DND-41 (cell line): ENCODE results near the gene SLC2A2.

Source experiments
- ATAC-seq: fragments of 200-7000 bp; cut with Tn5 transposase; 3 replicates; pipeline ENCODE4 v1.9.1; 2021; ENCODE audit warnings: low read depth; ENCODE audit not compliant: insufficient read depth
- DNase-seq: peaks from one replicate; pipeline ENCODE4 v3.0.0-alpha.2; 2020
- H2AFZ ChIP-seq: 2 replicates; pipeline ENCODE4 v1.6.0; 2012; ENCODE audit warnings: low read depth, low read length
- H3K27ac ChIP-seq: 2 replicates; pipeline ENCODE4 v1.5.1; 2012; ENCODE audit warnings: low read length, inconsistent platforms
- H3K27me3 ChIP-seq: fragments of 200-600 bp; sonication (generic); 2 replicates; pipeline ENCODE4 v1.6.0; 2012; ENCODE audit warnings: low read length, mild to moderate bottlenecking, inconsistent platforms; ENCODE audit not compliant: insufficient read depth, poor library complexity
- H3K36me3 ChIP-seq: 2 replicates; pipeline ENCODE4 v1.5.1; 2012; ENCODE audit warnings: low read length, inconsistent platforms; ENCODE audit not compliant: insufficient read depth
- H3K4me1 ChIP-seq: 2 replicates; pipeline ENCODE4 v1.5.1; 2012; ENCODE audit warnings: mild to moderate bottlenecking, low read length; ENCODE audit not compliant: insufficient read depth
- H3K4me2 ChIP-seq: 2 replicates; pipeline ENCODE4 v1.6.0; 2012; ENCODE audit warnings: mild to moderate bottlenecking, moderate library complexity, low read length, inconsistent platforms; ENCODE audit not compliant: insufficient read depth
- H3K4me3 ChIP-seq, 2 experiments: fragments of 200-600 bp in 1 of 2; shearing (Covaris generic) in 1 of 2; 2 replicates each; pipeline ENCODE4 v1.5.1; 2012 to 2016; ENCODE audit warnings: inconsistent platforms in 2 of 2, low read length in 2 of 2, mild to moderate bottlenecking in 2 of 2, low read depth in 1 of 2, moderate library complexity in 1 of 2
- H3K79me2 ChIP-seq: 2 replicates; pipeline ENCODE4 v1.6.0; 2012; ENCODE audit warnings: low read length, inconsistent platforms; ENCODE audit not compliant: insufficient read depth
- H3K9ac ChIP-seq: 2 replicates; pipeline ENCODE4 v1.6.0; 2012; ENCODE audit warnings: low read depth, mild to moderate bottlenecking, inconsistent platforms, low read length, moderate library complexity
- H3K9me3 ChIP-seq: 2 replicates; pipeline ENCODE4 v1.5.1; 2012; ENCODE audit warnings: low read length, moderate library complexity, mild to moderate bottlenecking, inconsistent platforms; ENCODE audit not compliant: insufficient read depth, severe bottlenecking
- H4K20me1 ChIP-seq: 2 replicates; pipeline ENCODE4 v1.6.0; 2012; ENCODE audit warnings: low read length; ENCODE audit not compliant: insufficient read depth
- CTCF ChIP-seq: IDR thresholded peaks from 2 replicates; pipeline ENCODE4 v1.5.1; 2012; ENCODE audit warnings: borderline replicate concordance, low read length, moderate library complexity, mild to moderate bottlenecking; ENCODE audit not compliant: poor library complexity, severe bottlenecking; ENCODE audit errors: extremely low read depth
- EZH2 ChIP-seq: IDR thresholded peaks from 3 replicates; pipeline ENCODE4 v1.6.1; 2012; ENCODE audit warnings: borderline replicate concordance, low read depth, mild to moderate bottlenecking, moderate library complexity, low read length, inconsistent platforms; ENCODE audit not compliant: severe bottlenecking

The SLC2A2 gene

GRCh38 chr3:170991664-170992063 is 34.9 kb downstream of the SLC2A2 start:
- no peak overlapping the region for H3K4me2 ChIP-seq
- ATAC-seq: no peak
- H3K9me3 ChIP-seq: no peaks in the 10 kb centered on the region
- DNase-seq: no peak
- H4K20me1 ChIP-seq: no peaks in the 10 kb centered on the region
- H3K9ac ChIP-seq: no peak overlapping the region
- H2AFZ ChIP-seq: no peak overlapping the region
- H3K4me1 ChIP-seq: no peaks in the 10 kb centered on the region
- no peaks in the 10 kb centered on the region for H3K79me2 ChIP-seq
- TF ChIP-seq CTCF: no peak
- TF ChIP-seq EZH2: no peak
- H3K36me3 ChIP-seq: no peaks in the 10 kb centered on the region
- H3K4me3 ChIP-seq: no peak overlapping the region
- no peak overlapping the region for H3K27ac ChIP-seq
- no peaks in the 10 kb centered on the region for H3K27me3 ChIP-seq

- no peaks in the 10 kb centered on the region for H3K27me3 ChIP-seq
- no peak overlapping the region for H3K4me2 ChIP-seq
- no peaks in the 10 kb centered on the region for H4K20me1 ChIP-seq
- no peak overlapping the region for H3K4me3 ChIP-seq
- no peak overlapping the region for H3K9ac ChIP-seq
- DNase-seq: no peak
- no peak overlapping the region for H3K27ac ChIP-seq
- H3K9me3 ChIP-seq: no peaks in the 10 kb centered on the region
- no peak overlapping the region for H2AFZ ChIP-seq
- no peaks in the 10 kb centered on the region for H3K79me2 ChIP-seq
- TF ChIP-seq CTCF: no peak
- no peak for TF ChIP-seq EZH2
- H3K4me1 ChIP-seq: no peaks in the 10 kb centered on the region
- H3K36me3 ChIP-seq: no peaks in the 10 kb centered on the region
- ATAC-seq: no peak
Observed at GRCh38 chr3:170989100-170989648, 37.3 kb downstream of the SLC2A2 start.

GRCh38 chr3:170988378-170988777 is 38.1 kb downstream of the SLC2A2 start:
- Histone ChIP-seq H3K4me1 (no peaks in the 10 kb centered on the region), H2AFZ (no peak overlapping the region), H3K27ac (no peak overlapping the region), H3K4me2 (no peak overlapping the region), H4K20me1 (no peaks in the 10 kb centered on the region), H3K9me3 (no peaks in the 10 kb centered on the region), H3K4me3 (no peak overlapping the region), H3K79me2 (no peaks in the 10 kb centered on the region), H3K36me3 (no peaks in the 10 kb centered on the region), H3K27me3 (no peaks in the 10 kb centered on the region), H3K9ac (no peak overlapping the region)
- no peak for DNase-seq
- no peak for ATAC-seq
- TF ChIP-seq EZH2 (no peak), CTCF (no peak)

- no peaks in the 10 kb centered on the region for H4K20me1 ChIP-seq
Observed at GRCh38 chr3:170985304-170985703, 41.2 kb downstream of the SLC2A2 start.

More at GRCh38 chr3:170985304-170985703, 41.2 kb downstream of the SLC2A2 start:
- Histone ChIP-seq H2AFZ (no peak overlapping the region), H3K27ac (no peak overlapping the region), H3K4me2 (no peak overlapping the region), H3K36me3 (no peaks in the 10 kb centered on the region), H3K9me3 (no peaks in the 10 kb centered on the region), H3K79me2 (no peaks in the 10 kb centered on the region), H3K4me3 (no peak overlapping the region), H3K27me3 (no peaks in the 10 kb centered on the region), H3K4me1 (no peaks in the 10 kb centered on the region), H3K9ac (no peak overlapping the region)
- DNase-seq (no peak), ATAC-seq (no peak)
- TF ChIP-seq EZH2 (no peak), CTCF (no peak)
